Mucosa of descending colon (tissue), 3 donors: ENCODE data around the gene PAK4. TPM values are rescaled to one million over a fixed set of nuclear protein-coding genes. Genes with fewer than 3 reads are reported as not detected.

Experiments used
- ATAC-seq: fragments of 200-7000 bp; cut with Tn5 transposase; one replicate; pipeline ENCODE4 v1.9.1; 2020; ENCODE audit warnings: mild to moderate bottlenecking, moderate library complexity
- DNase-seq, 3 donors: peaks; one replicate each; pipeline ENCODE4 v3.0.0-alpha.2; 2020
- H3K36me3 ChIP-seq: fragments of 200-600 bp; one replicate; pipeline ENCODE4 v1.8.0; 2021; ENCODE audit warnings: low read depth, mild to moderate bottlenecking
- H3K4me1 ChIP-seq: fragments of 200-600 bp; one replicate; pipeline ENCODE4 v1.8.0; 2021; ENCODE audit warnings: low read depth, mild to moderate bottlenecking
- H3K4me3 ChIP-seq: fragments of 200-600 bp; one replicate; pipeline ENCODE4 v1.8.0; 2021; ENCODE audit warnings: mild to moderate bottlenecking
- H3K9me3 ChIP-seq: fragments of 200-600 bp; one replicate; pipeline ENCODE4 v1.8.0; 2021; ENCODE audit warnings: mild to moderate bottlenecking
- CTCF ChIP-seq: fragments of 200-600 bp; IDR thresholded peaks from one replicate; pipeline ENCODE4 v1.8.0; 2022; ENCODE audit warnings: antibody characterized with exemption, mild to moderate bottlenecking
- intact Hi-C, 2 donors: fragments of 100-400 bp; cut with DNase I in 1 of 2; cut with micrococcal nuclease in 1 of 2; formaldehyde crosslinking; loops; one replicate each; pipeline versions ENCODE4 v1.11.0 to v1.11.1; 2022; cut with DNase I, micrococcal nuclease
- total RNA-seq, 3 donors: library from RNA; stranded (reverse); fragmentation: NEBNext Ultra II Directional in 2 of 3; extraction: Animal tissue kit (Norgen Biotek cat#: 25700) in 2 of 3; gene quantifications; one replicate each; pipeline versions ENCODE4 v1.2.1 to v1.2.4, GENCODE V29; 2021 to 2023
- donor health status: DM: no; HTN: no; CAD: no; lungs with moderate emphysema.
- donor health status: DM: no; HTN: no; CAD: no.
- donor health status: DM: no; HTN: yes; CAD: no.

The PAK4 gene
- total RNA-seq, 3 donors from 2014 or later = 54.4 to 116 (median 76.5) TPM

DNA sequence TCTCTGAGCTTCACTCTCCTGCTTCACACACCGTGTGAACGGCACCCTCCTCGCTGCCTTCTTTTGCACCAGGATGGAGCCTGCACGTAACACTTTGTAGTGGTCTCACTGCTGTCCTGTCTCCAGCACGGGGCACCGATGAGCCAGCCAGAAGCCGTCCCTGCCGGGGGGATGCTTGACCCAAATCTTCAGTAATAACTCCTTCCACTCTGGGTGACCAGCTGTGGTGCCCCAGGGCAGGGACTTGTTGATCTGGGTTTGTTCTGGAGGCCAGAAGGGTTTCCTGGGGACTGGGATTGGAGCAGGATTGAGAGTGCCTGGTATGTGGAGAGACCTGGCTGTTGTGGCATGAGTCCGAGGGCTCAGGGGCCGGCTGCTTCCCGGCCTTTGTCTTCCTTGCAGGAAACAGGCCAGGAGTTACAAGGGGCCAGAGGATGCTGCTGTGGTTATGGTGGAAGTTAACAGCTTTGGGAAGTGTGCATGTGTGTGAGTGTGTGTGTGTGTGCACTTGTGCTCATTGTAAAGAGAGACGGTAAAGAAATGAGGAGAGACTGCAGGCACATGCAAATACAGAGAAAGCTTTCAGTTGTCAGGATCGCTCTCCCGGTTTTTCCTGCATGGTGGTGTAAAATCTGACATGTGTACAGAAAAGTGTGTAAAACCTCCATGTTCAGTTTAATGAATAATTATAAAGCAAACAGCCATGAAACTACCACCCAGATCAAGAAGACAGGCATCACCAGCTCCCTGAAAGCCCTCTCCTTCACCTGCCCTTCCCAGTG, 18.9 kb downstream of the PAK4 start:
- no peak for TF ChIP-seq CTCF
- Histone ChIP-seq H3K4me1 (peaks cover 32% of the 10 kb centered on the region), H3K9me3 (no peaks in the 10 kb centered on the region), H3K36me3 (no peaks in the 10 kb centered on the region), H3K4me3 (no peak overlapping the region)
- peak; percentile 75 for ATAC-seq
- intact Hi-C loops = no loop called here
- peak in 1 of 3 donors; percentile 61 for DNase-seq

- intact Hi-C loops = no loop called here
- DNase-seq = peak in 2 of 3 donors; percentile 55 to 65
- ATAC-seq = peak; percentile 67
- no peak overlapping the region for H3K4me3 ChIP-seq
- H3K4me1 ChIP-seq = peaks cover 32% of the 10 kb centered on the region
- TF ChIP-seq CTCF = no peak
- no peaks in the 10 kb centered on the region for H3K36me3 ChIP-seq
- H3K9me3 ChIP-seq = no peaks in the 10 kb centered on the region
These were observed 19.8 kb downstream of the PAK4 start for GRCh38 chr19:39145180-39145953.

- intact Hi-C loops = no loop called here
- H3K4me1 ChIP-seq = peaks cover 32% of the 10 kb centered on the region
These were observed 20.5 kb downstream of the PAK4 start for GRCh38 chr19:39146091-39146490.

DNA sequence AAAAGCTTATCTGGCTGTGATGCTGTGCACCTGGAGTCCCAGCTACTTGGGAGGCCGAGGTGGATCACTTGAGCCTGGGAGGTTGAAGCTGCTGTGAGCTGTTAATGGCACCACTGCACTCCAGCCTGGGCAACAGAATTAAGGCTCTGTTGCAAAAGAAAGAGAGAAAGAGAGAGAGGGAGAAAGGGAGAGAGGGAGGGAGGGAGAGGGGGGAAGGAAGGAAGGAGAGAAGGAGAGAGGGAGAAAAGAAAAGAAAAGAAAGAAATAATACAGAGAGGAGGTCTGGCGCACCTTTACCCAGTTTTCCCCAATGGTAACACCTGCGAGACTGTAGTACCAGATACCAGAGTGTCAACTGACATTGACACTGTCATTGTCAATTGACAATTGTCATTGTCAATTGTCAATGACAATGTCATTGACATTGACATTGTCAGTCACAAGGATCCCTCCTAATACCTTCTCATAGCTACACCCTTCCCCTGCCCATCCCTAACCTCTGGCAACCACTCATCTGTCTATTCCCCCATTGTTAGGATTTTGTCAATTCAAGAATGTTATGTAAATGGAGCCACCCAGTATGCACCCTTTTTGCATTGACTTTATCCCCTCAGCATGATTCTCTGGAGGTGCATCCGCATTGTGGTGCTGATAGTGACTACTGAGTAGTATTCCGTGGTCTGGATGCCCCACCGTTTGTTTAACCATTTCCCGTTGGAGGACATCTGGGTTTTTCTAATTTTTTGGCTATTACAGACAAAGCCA, 21.3 kb downstream of the PAK4 start:
- ATAC-seq = no peak
- intact Hi-C loops = no loop called here
- Histone ChIP-seq H3K36me3 (no peaks in the 10 kb centered on the region), H3K4me1 (peaks cover 32% of the 10 kb centered on the region), H3K9me3 (no peaks in the 10 kb centered on the region), H3K4me3 (no peak overlapping the region)
- DNase-seq = no peak
- TF ChIP-seq CTCF = no peak

More at GRCh38 chr19:39146091-39146490, 20.5 kb downstream of the PAK4 start:
- DNase-seq = no peak
- no peak for TF ChIP-seq CTCF
- H3K4me3 ChIP-seq = no peak overlapping the region
- H3K9me3 ChIP-seq = no peaks in the 10 kb centered on the region
- no peak for ATAC-seq
- H3K36me3 ChIP-seq = no peaks in the 10 kb centered on the region

DNA sequence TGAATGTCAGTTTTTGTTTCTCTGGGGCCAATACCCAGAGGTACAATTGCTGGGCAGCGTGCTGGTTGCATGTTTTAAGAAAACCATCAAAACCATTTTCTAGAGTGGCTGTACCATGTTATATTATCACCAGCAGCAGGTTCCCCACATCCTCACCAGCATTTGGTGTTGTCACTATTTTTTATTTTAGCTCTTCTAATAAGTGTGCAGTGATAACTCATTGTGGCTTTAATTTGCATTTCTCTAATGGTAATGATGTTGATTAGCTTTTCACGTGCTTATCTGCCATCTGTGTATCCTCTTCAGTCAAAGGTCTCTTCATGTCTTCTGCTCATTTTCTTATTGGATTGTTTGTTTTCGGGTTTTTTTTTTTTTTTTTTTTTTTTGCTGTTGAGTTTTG, 21.9 kb downstream of the PAK4 start:
- no peak for ATAC-seq
- DNase-seq = no peak
- Histone ChIP-seq H3K36me3 (no peaks in the 10 kb centered on the region), H3K4me3 (no peak overlapping the region), H3K4me1 (peaks cover 32% of the 10 kb centered on the region), H3K9me3 (no peaks in the 10 kb centered on the region)
- TF ChIP-seq CTCF = no peak
- intact Hi-C loops = no loop called here
